Astrocyte (in vitro differentiated cells and primary cell): ENCODE measurements around the gene FTH1. TPM values are rescaled to one million over a fixed set of nuclear protein-coding genes. Genes with fewer than 3 reads are reported as not detected.
A peak's percentile ranks its signal among the peaks of the same experiment; 100 is the strongest.
"Not testable (repeated sequence)": the region's sequence is repeated elsewhere in the genome, so short reads cannot be mapped to it uniquely, and the experiment has no call there.

Source experiments
- DNase-seq: peaks from one replicate; pipeline ENCODE4 v3.0.0-alpha.2; 2010; ENCODE audit warnings: low read depth
- FAIRE-seq: peaks from 2 replicates; lab custom pipeline; 2011; peaks lifted over from hg19 to GRCh38; lab: Jason Lieb, UNC
- H2AFZ ChIP-seq: 2 replicates; pipeline ENCODE4 v1.6.0; 2012; ENCODE audit warnings: low read depth, low read length, inconsistent platforms
- H3K27ac ChIP-seq: 2 replicates; pipeline ENCODE4 v1.5.1; 2011; ENCODE audit warnings: low read depth, low read length, inconsistent platforms
- H3K27me3 ChIP-seq: 2 replicates; pipeline ENCODE4 v1.6.0; 2011; ENCODE audit warnings: low read length, inconsistent platforms; ENCODE audit not compliant: insufficient read depth
- H3K36me3 ChIP-seq: 2 replicates; pipeline ENCODE4 v1.5.1; 2011; ENCODE audit warnings: low read length, inconsistent platforms; ENCODE audit not compliant: insufficient read depth
- H3K4me1 ChIP-seq: 2 replicates; pipeline ENCODE4 v1.5.1; 2011; ENCODE audit warnings: low read length, inconsistent platforms; ENCODE audit not compliant: insufficient read depth
- H3K4me2 ChIP-seq: 2 replicates; pipeline ENCODE4 v1.6.0; 2012; ENCODE audit warnings: low read length, inconsistent platforms
- H3K4me3 ChIP-seq: 2 replicates; pipeline ENCODE4 v1.5.1; 2011; ENCODE audit warnings: low read depth, mild to moderate bottlenecking, low read length, inconsistent platforms; ENCODE audit not compliant: insufficient read depth
- H3K79me2 ChIP-seq: 2 replicates; pipeline ENCODE4 v1.6.0; 2012; ENCODE audit warnings: mild to moderate bottlenecking, low read length, inconsistent platforms; ENCODE audit not compliant: insufficient read depth
- H3K9ac ChIP-seq: 2 replicates; pipeline ENCODE4 v1.6.0; 2012; ENCODE audit warnings: mild to moderate bottlenecking, low read length, inconsistent platforms
- H3K9me3 ChIP-seq: 2 replicates; pipeline ENCODE4 v1.5.1; 2012; ENCODE audit warnings: low read depth, mild to moderate bottlenecking, low read length, inconsistent platforms; ENCODE audit not compliant: insufficient read depth
- H4K20me1 ChIP-seq: 2 replicates; pipeline ENCODE4 v1.6.0; 2012; ENCODE audit warnings: low read length, inconsistent platforms; ENCODE audit not compliant: insufficient read depth
- H3K27ac Mint-ChIP-seq: one replicate; pipeline ENCODE4 v1.8.0; 2021; ENCODE audit warnings: mild to moderate bottlenecking, mixed read lengths; ENCODE audit not compliant: unreplicated experiment
- H3K27me3 Mint-ChIP-seq: one replicate; pipeline ENCODE4 v1.8.0; 2021; ENCODE audit warnings: low read depth, mixed read lengths; ENCODE audit not compliant: unreplicated experiment
- H3K36me3 Mint-ChIP-seq: one replicate; pipeline ENCODE4 v1.8.0; 2021; ENCODE audit warnings: low read depth, mixed read lengths; ENCODE audit not compliant: unreplicated experiment
- H3K4me1 Mint-ChIP-seq: one replicate; pipeline ENCODE4 v1.8.0; 2021; ENCODE audit warnings: low read depth, mixed read lengths; ENCODE audit not compliant: unreplicated experiment
- H3K4me3 Mint-ChIP-seq: one replicate; pipeline ENCODE4 v1.8.0; 2021; ENCODE audit warnings: mild to moderate bottlenecking, moderate library complexity, mixed read lengths; ENCODE audit not compliant: unreplicated experiment
- H3K9me3 Mint-ChIP-seq: one replicate; pipeline ENCODE4 v1.8.0; 2021; ENCODE audit warnings: mild to moderate bottlenecking, mixed read lengths; ENCODE audit not compliant: unreplicated experiment
- CTCF ChIP-seq: IDR thresholded peaks from 2 replicates; pipeline ENCODE4 v1.5.1; 2011; ENCODE audit warnings: low read depth, mild to moderate bottlenecking, inconsistent platforms, low read length, moderate library complexity; ENCODE audit not compliant: insufficient read depth
- EZH2 ChIP-seq: IDR thresholded peaks from 2 replicates; pipeline ENCODE4 v1.6.1; 2012; ENCODE audit warnings: mild to moderate bottlenecking, low read length, inconsistent platforms; ENCODE audit not compliant: insufficient read depth
- total RNA-seq: library from RNA; stranded (reverse); gene quantifications from 2 replicates; pipeline ENCODE4 v1.2.1, GENCODE V29; 2021

The FTH1 gene
- total RNA-seq, 1 donor from 2014 or later: 2,092 TPM

- peaks cover 9% of the 10 kb centered on the region for H3K4me1 ChIP-seq
- H3K27ac Mint-ChIP-seq: peak overlapping the region; percentile 34
- peaks cover 4% of the 10 kb centered on the region for H3K4me1 Mint-ChIP-seq
- no peaks in the 10 kb centered on the region for H3K36me3 ChIP-seq
- no peaks in the 10 kb centered on the region for H3K9me3 ChIP-seq
- DNase-seq (no peak), FAIRE-seq (no peak)
- peaks cover 27% of the 10 kb centered on the region for H3K27me3 Mint-ChIP-seq
- H3K27me3 ChIP-seq: peaks cover 5% of the 10 kb centered on the region
- H3K4me3 Mint-ChIP-seq: no peak overlapping the region
- H3K27ac ChIP-seq: no peak overlapping the region
- TF ChIP-seq CTCF (no peak), EZH2 (no peak)
- H3K9ac ChIP-seq: peak overlapping the region; percentile 14
- H3K4me2 ChIP-seq: peak overlapping the region; percentile 77
- peaks cover 7% of the 10 kb centered on the region for H3K36me3 Mint-ChIP-seq
- H2AFZ ChIP-seq: peak overlapping the region; percentile 63
- no peaks in the 10 kb centered on the region for H4K20me1 ChIP-seq
- peaks cover 4% of the 10 kb centered on the region for H3K9me3 Mint-ChIP-seq
- no peak overlapping the region for H3K4me3 ChIP-seq
- H3K79me2 ChIP-seq: no peaks in the 10 kb centered on the region
Measured at GRCh38 chr11:61954106-61954850, 13.2 kb downstream of the FTH1 start.

- not testable (repeated sequence) for H3K9me3 Mint-ChIP-seq, H3K4me3 ChIP-seq, H3K9me3 ChIP-seq, H3K4me1 Mint-ChIP-seq, H3K4me2 ChIP-seq, H3K9ac ChIP-seq, H3K27ac ChIP-seq, H3K27me3 ChIP-seq, H3K79me2 ChIP-seq, H4K20me1 ChIP-seq, H3K36me3 Mint-ChIP-seq, H3K27ac Mint-ChIP-seq, H2AFZ ChIP-seq, FAIRE-seq, H3K4me1 ChIP-seq, H3K36me3 ChIP-seq, DNase-seq, H3K4me3 Mint-ChIP-seq
- peaks cover 26% of the 10 kb centered on the region for H3K27me3 Mint-ChIP-seq
Measured at GRCh38 chr11:61953632-61954031, 13.8 kb downstream of the FTH1 start.

- no peaks in the 10 kb centered on the region for H3K36me3 ChIP-seq
- H3K27ac Mint-ChIP-seq: no peak overlapping the region
- H3K4me1 Mint-ChIP-seq: peaks cover 8% of the 10 kb centered on the region
- H3K27ac ChIP-seq: no peak overlapping the region
- no peak overlapping the region for H3K4me3 Mint-ChIP-seq
- peaks cover 25% of the 10 kb centered on the region for H3K27me3 Mint-ChIP-seq
- no peak overlapping the region for H3K4me3 ChIP-seq
- H3K9me3 Mint-ChIP-seq: peaks cover 2% of the 10 kb centered on the region
- H3K9ac ChIP-seq: no peak overlapping the region
- no peak overlapping the region for H2AFZ ChIP-seq
- no peak for FAIRE-seq
- H3K4me2 ChIP-seq: no peak overlapping the region
- no peak for DNase-seq
- H4K20me1 ChIP-seq: no peaks in the 10 kb centered on the region
- H3K79me2 ChIP-seq: no peaks in the 10 kb centered on the region
- H3K9me3 ChIP-seq: no peaks in the 10 kb centered on the region
- TF ChIP-seq EZH2: no peak
- no peak for TF ChIP-seq CTCF
- no peaks in the 10 kb centered on the region for H3K36me3 Mint-ChIP-seq
- peaks cover 9% of the 10 kb centered on the region for H3K4me1 ChIP-seq
- H3K27me3 ChIP-seq: peaks cover 5% of the 10 kb centered on the region
Measured at GRCh38 chr11:61952882-61953281, 14.6 kb downstream of the FTH1 start.
